Measurements from ENCODE around the gene MFSD1.

DNA sequence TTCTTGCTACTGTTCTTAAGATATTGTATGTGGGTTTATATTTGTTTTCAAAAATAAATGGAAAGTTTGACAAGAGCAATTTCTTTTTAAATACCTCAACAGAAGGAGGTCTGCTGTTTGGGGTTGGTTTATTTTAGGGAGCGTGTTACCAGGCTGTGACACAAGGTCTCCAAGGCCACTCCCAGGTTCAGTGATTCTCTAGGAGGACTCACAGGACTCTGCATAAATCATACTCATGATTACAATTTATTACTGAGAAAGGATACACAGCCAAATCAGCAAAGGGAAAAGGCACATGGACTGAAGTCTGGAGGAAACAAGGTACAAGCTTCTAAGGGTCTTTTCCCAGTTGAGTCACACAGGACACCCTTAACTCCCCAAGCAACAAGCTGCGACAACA, 18.8 kb upstream of the MFSD1 start:
- TF ChIP-seq ETV5 (CRISPR knock-in tag; IDR thresholded peaks at IDR 0.05; ENCODE audit: low read depth) (no peak), HEY1 (CRISPR knock-in tag; IDR thresholded peaks at IDR 0.05; ENCODE audit: borderline replicate concordance) (no peak), ZNF121 (CRISPR knock-in tag; conservative IDR thresholded peaks at IDR 0.05) (no peak), ZNF197 (CRISPR knock-in tag; IDR thresholded peaks at IDR 0.05; ENCODE audit: low read depth) (no peak)
- TF ChIP-seq, protein P1, sequence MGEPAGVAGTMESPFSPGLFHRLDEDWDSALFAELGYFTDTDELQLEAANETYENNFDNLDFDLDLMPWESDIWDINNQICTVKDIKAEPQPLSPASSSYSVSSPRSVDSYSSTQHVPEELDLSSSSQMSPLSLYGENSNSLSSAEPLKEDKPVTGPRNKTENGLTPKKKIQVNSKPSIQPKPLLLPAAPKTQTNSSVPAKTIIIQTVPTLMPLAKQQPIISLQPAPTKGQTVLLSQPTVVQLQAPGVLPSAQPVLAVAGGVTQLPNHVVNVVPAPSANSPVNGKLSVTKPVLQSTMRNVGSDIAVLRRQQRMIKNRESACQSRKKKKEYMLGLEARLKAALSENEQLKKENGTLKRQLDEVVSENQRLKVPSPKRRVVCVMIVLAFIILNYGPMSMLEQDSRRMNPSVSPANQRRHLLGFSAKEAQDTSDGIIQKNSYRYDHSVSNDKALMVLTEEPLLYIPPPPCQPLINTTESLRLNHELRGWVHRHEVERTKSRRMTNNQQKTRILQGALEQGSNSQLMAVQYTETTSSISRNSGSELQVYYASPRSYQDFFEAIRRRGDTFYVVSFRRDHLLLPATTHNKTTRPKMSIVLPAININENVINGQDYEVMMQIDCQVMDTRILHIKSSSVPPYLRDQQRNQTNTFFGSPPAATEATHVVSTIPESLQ (CRISPR knock-in tag; IDR thresholded peaks at IDR 0.05) = no peak

All from K562 (cell line).